Measurements from ENCODE around the gene KLHL10. TPM values are rescaled to one million over a fixed set of nuclear protein-coding genes. Genes with fewer than 3 reads are reported as not detected.

Gene KLHL10
- total RNA-seq (under 1 TPM; 0.11 to 0.30 TPM), polyA plus RNA-seq (ENCODE audit: insufficient read length in 2 of 2) (under 1 TPM in 1 of 2 donors, not detected in 1; 0.63 TPM)
- long read RNA-seq, donor 1, partial matches to known transcripts: 8 of 19 reads
- long read RNA-seq, donor 1, other reads (novel, unspliced or antisense): 11 of 19 reads
- long read RNA-seq, donor 2: 0 reads
- long read RNA-seq, donor 3: 0 reads
- long read RNA-seq, donor 4: 0 reads

DNA sequence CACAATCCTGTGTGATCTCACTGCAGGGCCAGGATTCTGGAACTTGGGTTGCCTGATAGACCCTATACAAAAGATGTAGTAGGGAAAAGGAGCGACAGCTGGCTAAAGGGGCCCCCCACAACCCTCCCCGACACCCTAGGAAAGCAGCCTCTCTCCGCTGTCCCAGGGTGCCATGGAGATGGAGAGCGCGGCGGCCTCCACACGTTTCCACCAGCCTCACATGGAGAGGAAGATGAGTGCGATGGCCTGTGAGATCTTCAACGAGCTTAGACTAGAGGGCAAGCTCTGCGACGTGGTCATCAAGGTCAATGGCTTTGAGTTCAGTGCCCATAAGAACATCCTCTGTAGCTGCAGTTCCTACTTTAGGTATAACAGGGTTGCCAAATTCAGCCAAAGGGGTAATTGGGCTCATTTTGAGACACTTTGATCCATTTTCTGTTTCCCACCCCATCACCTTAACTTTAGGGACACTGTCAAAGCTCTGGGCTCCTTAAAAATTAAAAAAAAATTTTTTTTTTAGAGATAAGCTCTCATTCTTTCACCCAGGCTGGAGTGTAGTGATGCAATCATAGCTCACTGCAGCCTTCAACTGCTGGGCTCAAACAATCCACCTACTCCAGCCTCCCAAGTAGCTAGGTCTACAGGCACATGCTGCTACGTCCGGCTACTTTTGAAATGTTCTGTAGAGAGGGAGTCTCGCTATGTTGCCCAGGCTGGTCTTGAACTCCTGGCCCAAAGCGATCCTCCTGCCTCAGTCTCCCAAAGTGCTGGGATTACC lies at the start of gene KLHL10:
TSS of gene KLHL10 (plus strand) at position 65 of the 778 bp plus-strand sequence. CDS start at position 173, 108 bp downstream.
- DNase-seq (ENCODE audit: low read depth in 4 of 6, low spot score in 6 of 6): no peak
- WGBS (ENCODE audit: insufficient coverage): 92% methylated on average over 9 of the region's 15 CpGs
- Histone ChIP-seq H3K4me1 (ENCODE audit: control insufficient read depth, insufficient read depth, low read length) (peaks cover 12% of the 10 kb centered on the region), H3K27ac (ENCODE audit: low read depth, low read length) (no peak within 1 kb of the TSS), H3K27me3 (ENCODE audit: control insufficient read depth, insufficient read depth, low read length) (no peaks in the 10 kb centered on the region), H3K4me3 (ENCODE audit: low read depth, low read length) (no peak within 1 kb of the TSS), H3K9me3 (ENCODE audit: control insufficient read depth, insufficient read depth, low read length) (no peaks in the 10 kb centered on the region), H3K36me3 (ENCODE audit: control insufficient read depth, insufficient read depth, low read length) (peaks cover 3% of the 10 kb centered on the region)

DNA sequence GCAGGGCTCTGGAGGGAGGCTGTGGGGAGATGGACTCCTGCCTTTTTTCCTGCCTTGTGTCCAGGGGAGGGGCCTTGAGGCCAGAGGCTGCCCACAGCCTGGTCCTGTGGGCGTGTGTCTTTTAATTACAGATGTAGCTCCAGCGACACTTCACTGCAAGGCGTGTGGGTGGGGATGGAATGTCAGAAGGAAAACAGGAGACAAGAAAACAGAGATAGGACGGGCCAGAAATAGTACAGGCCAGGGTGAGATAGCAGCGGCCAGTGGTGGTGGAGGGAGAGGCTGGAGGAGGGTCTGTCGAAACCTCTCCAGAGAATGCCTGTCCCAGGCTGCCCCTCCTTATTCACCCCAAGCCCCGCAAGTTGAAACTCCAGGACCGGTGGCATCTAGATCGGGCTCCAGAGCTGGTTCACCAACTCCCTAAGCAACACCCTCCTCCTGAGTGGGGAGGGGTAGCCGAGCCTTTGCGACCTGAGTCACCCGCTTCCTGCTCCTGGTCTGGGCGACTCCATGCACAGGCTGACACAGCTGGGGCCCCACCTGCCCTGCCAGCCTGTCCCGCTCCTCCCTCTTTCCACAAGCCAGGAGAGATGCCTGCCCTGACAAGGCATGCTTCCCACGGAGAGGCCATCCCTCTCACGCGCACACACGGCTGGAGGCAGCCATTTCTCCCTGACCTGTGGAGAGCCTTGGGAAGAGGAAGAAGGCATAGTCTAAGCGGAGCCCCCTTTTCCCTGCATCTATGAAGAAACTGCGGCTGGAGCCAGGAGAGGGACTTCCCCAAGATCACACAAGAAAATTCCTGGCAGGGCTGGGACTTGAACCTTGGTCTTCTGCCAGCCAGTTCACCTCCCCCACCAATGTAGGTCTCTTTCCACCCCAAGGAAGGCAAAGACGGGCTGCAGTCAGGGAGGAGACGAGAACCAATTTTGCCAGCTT lies 44.5 kb upstream of the KLHL10 start:
- peaks cover 9% of the 10 kb centered on the region for H3K27me3 ChIP-seq (ENCODE audit: control insufficient read depth, insufficient read depth, low read length)
- peak overlapping the region; percentile 57 for H3K27ac ChIP-seq (ENCODE audit: low read depth, low read length)
- 49% methylated on average over 16 of the region's 22 CpGs for WGBS (ENCODE audit: insufficient coverage)
- H3K4me1 ChIP-seq (ENCODE audit: control insufficient read depth, insufficient read depth, low read length): peaks cover 25% of the 10 kb centered on the region
- no peaks in the 10 kb centered on the region for H3K9me3 ChIP-seq (ENCODE audit: control insufficient read depth, insufficient read depth, low read length)
- H3K36me3 ChIP-seq (ENCODE audit: control insufficient read depth, insufficient read depth, low read length): no peaks in the 10 kb centered on the region
- H3K4me3 ChIP-seq (ENCODE audit: low read depth, low read length): no peak overlapping the region
- DNase-seq (ENCODE audit: low read depth in 4 of 6, low spot score in 6 of 6): no peak

DNA sequence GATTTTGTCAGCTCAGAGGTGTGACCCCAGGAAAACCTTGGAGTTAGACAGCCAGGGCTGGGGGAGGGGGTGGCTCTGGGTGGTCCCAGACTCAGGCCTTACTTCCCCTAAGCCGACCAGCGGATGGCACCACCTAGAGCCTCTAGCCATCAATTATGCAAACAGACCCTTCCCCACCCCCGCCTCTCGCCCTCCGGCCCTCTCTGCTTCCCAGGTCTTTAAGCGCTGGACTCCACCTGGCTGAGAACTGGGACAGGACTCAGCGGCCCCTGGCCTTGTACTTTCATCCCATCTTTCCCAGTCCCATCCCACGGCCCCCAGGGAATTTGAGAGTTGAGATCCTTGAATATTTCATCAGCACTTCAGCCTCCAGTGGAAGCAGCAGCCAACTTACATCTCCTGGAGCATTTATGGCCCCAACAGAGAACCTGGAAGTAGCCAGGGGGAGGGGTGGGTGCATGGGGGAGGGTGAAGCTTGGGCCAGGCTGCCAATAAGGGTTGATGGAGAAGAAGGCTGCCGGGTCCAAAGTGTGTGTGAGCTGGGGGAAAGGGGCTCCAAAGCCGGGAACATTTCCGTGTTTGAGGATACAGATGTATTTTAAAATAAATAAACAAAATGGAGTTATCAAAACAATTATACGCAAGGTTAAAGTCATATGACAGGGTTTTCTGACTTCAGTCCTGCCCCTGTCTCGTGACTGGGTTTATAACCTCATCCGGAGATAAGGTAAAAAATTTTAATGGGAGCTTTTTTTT lies 43.7 kb upstream of the KLHL10 start:
- Histone ChIP-seq H3K4me3 (ENCODE audit: low read depth, low read length) (no peak overlapping the region), H3K36me3 (ENCODE audit: control insufficient read depth, insufficient read depth, low read length) (no peaks in the 10 kb centered on the region), H3K9me3 (ENCODE audit: control insufficient read depth, insufficient read depth, low read length) (no peaks in the 10 kb centered on the region), H3K27me3 (ENCODE audit: control insufficient read depth, insufficient read depth, low read length) (peaks cover 9% of the 10 kb centered on the region), H3K4me1 (ENCODE audit: control insufficient read depth, insufficient read depth, low read length) (peaks cover 25% of the 10 kb centered on the region), H3K27ac (ENCODE audit: low read depth, low read length) (peak overlapping the region; percentile 6)
- 37% methylated on average over 9 of the region's 14 CpGs for WGBS (ENCODE audit: insufficient coverage)
- no peak for DNase-seq (ENCODE audit: low read depth in 4 of 6, low spot score in 6 of 6)

DNA sequence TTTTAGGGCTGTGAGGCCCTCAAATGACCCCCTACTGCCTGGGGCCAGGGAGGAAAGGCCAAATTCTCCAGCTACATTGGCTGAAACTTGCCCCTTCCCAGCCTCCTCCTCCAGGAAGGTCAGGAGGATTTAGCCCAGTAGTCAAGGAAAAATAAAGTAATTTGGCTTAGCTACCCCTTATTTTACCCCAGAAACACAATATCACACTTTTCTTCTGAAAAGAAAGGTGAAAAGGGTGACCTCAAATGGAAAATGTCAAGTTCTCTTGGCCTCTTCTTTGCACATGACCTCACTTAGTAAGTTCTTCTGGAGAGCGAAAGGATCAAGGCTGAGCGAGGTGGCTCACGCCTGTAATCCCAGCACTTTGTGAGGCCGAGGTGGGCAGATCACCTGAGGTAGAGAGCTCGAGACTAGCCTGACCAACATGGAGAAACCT lies 43.1 kb upstream of the KLHL10 start:
- no peak overlapping the region for H3K4me3 ChIP-seq (ENCODE audit: low read depth, low read length)
- H3K9me3 ChIP-seq (ENCODE audit: control insufficient read depth, insufficient read depth, low read length): no peaks in the 10 kb centered on the region
- H3K4me1 ChIP-seq (ENCODE audit: control insufficient read depth, insufficient read depth, low read length): peaks cover 25% of the 10 kb centered on the region
- peaks cover 9% of the 10 kb centered on the region for H3K27me3 ChIP-seq (ENCODE audit: control insufficient read depth, insufficient read depth, low read length)
- DNase-seq (ENCODE audit: low read depth in 4 of 6, low spot score in 6 of 6): no peak
- H3K36me3 ChIP-seq (ENCODE audit: control insufficient read depth, insufficient read depth, low read length): no peaks in the 10 kb centered on the region
- no peak overlapping the region for H3K27ac ChIP-seq (ENCODE audit: low read depth, low read length)
- whole genome bisulfite sequencing (ENCODE audit: insufficient coverage): 87% methylated on average over 4 of the region's 5 CpGs

DNA sequence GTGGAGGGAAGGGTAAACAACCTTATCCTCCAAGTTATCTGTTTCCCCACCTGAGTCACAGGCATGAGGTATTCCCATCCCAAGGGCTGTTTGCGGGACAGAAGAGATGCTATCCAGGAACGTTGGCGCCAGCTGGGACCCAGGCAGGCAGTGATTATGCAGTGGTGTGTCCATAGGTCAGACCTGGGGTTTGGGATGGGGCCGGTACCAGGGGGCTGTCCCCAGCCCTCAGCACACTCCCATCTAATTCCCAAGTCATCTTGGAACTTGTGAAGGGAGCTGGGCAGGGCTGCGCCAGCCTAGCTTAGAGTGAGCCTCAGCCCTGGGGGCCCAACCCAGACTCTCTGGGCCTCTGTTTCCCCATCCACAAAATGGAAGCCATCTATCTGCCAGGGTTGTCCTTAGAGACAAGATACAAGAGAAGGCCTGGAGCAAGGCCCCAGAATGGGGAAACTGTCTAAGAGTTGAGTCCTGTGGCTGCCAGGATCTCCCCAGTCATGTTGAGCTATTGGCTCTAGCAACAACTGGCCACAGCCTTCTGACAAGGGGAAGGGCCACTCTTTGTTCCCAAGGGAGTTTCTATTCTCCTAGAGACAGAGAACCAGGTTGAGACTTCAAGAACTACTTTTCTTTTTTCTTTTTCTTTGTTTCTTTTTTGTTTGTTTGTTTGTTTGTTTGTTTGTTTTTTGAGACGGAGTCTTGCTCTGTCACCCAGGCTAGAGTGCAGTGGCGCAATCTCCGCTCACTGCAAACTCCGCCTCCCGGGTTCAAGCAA lies 41.3 kb upstream of the KLHL10 start:
- Histone ChIP-seq H3K27me3 (ENCODE audit: control insufficient read depth, insufficient read depth, low read length) (peaks cover 9% of the 10 kb centered on the region), H3K9me3 (ENCODE audit: control insufficient read depth, insufficient read depth, low read length) (no peaks in the 10 kb centered on the region), H3K4me1 (ENCODE audit: control insufficient read depth, insufficient read depth, low read length) (peaks cover 26% of the 10 kb centered on the region), H3K36me3 (ENCODE audit: control insufficient read depth, insufficient read depth, low read length) (no peaks in the 10 kb centered on the region), H3K27ac (ENCODE audit: low read depth, low read length) (no peak overlapping the region), H3K4me3 (ENCODE audit: low read depth, low read length) (no peak overlapping the region)
- no peak for DNase-seq (ENCODE audit: low read depth in 4 of 6, low spot score in 6 of 6)
- WGBS (ENCODE audit: insufficient coverage): 83% methylated on average over 2 of the region's 10 CpGs

DNA sequence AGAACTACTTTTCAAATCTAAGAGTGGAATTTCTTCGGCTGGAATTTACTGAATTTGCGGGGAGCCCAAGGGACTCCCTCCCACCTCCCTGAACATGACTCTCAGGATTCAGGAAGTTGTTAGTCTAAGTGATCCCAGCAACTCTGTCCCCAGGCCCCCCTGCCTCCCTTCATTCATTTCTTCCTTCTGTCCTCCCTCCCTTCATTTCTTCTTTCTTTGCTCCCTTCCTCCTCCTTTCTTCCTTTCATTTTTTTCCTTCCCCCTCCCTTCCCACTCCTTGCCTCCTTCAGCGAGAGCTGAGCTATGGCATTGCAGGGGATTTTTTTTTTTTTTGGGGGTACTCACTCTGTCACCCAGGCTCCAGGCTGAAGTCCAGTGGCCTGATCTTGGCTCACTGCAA lies 40.2 kb upstream of the KLHL10 start:
- Histone ChIP-seq H3K27me3 (ENCODE audit: control insufficient read depth, insufficient read depth, low read length) (peaks cover 9% of the 10 kb centered on the region), H3K4me1 (ENCODE audit: control insufficient read depth, insufficient read depth, low read length) (peaks cover 30% of the 10 kb centered on the region), H3K9me3 (ENCODE audit: control insufficient read depth, insufficient read depth, low read length) (no peaks in the 10 kb centered on the region), H3K36me3 (ENCODE audit: control insufficient read depth, insufficient read depth, low read length) (peaks cover 5% of the 10 kb centered on the region), H3K27ac (ENCODE audit: low read depth, low read length) (no peak overlapping the region), H3K4me3 (ENCODE audit: low read depth, low read length) (no peak overlapping the region)
- no peak for DNase-seq (ENCODE audit: low read depth in 4 of 6, low spot score in 6 of 6)
- WGBS (ENCODE audit: insufficient coverage): no CpG with 5 or more reads among the region's 3 CpGs

DNA sequence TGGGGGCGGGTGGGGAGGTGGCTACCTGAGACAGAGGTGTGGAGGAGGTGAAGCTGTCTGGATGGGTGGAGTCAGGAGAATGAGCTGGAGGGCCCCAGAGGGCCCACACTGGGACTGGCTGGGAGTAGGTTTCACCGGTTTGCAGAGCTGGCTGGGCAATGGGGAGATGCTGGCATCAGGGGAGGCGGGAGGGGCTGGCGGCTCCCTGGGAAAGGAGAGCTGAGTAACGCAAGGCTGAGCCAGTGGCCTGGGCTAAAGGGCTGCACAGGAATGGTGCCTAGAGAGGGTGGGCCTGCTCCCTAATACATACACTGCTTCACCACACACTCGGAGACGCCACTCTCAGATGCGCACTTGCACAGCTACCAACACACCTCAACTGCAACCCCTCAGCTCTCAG lies 38.3 kb upstream of the KLHL10 start:
- no peak for DNase-seq (ENCODE audit: low read depth in 4 of 6, low spot score in 6 of 6)
- Histone ChIP-seq H3K4me1 (ENCODE audit: control insufficient read depth, insufficient read depth, low read length) (peaks cover 14% of the 10 kb centered on the region), H3K36me3 (ENCODE audit: control insufficient read depth, insufficient read depth, low read length) (peaks cover 16% of the 10 kb centered on the region), H3K27me3 (ENCODE audit: control insufficient read depth, insufficient read depth, low read length) (peaks cover 2% of the 10 kb centered on the region), H3K9me3 (ENCODE audit: control insufficient read depth, insufficient read depth, low read length) (no peaks in the 10 kb centered on the region), H3K4me3 (ENCODE audit: low read depth, low read length) (no peak overlapping the region), H3K27ac (ENCODE audit: low read depth, low read length) (no peak overlapping the region)
- WGBS (ENCODE audit: insufficient coverage): 87% methylated on average over 6 of the region's 8 CpGs

DNA sequence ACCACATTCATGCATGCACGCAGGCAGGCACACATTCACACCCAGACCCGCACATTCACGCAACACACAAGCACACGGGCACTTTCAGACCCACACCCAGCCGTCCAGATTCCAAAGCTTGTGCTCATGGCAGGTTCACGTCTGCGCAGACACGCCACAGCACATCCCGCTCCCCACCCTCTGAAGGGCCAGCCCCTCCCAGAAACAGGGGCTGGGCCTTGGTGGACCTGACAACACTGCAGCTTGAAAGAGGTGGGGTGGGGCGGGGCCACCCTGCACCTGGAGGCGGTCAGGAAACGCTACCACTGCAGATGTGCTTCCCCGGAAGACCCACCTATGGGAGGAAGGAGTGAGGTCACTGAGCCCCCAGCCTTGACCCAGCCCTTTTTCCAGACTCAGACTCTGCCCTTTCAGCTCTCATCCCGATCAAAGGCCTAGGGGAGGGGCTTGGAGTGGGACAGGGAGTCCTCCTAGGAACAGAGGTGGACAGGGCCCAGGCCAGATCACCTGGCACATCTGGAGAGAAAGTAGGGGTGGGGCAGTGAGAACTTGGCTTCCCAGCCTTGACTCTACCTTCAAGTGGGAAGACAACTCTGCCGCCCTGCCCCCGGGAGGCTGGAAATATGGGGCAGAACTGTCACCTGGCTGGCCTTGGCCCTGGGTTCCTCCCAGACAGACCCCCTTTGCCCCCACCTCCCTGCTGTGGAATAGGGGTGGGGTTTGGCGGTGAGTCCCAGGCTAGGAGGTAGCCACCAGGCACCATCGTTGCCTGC lies 36.8 kb upstream of the KLHL10 start:
- H3K9me3 ChIP-seq (ENCODE audit: control insufficient read depth, insufficient read depth, low read length): no peaks in the 10 kb centered on the region
- no peak overlapping the region for H3K4me3 ChIP-seq (ENCODE audit: low read depth, low read length)
- peaks cover 14% of the 10 kb centered on the region for H3K4me1 ChIP-seq (ENCODE audit: control insufficient read depth, insufficient read depth, low read length)
- H3K27ac ChIP-seq (ENCODE audit: low read depth, low read length): peak overlapping the region; percentile 29
- H3K27me3 ChIP-seq (ENCODE audit: control insufficient read depth, insufficient read depth, low read length): no peaks in the 10 kb centered on the region
- peaks cover 16% of the 10 kb centered on the region for H3K36me3 ChIP-seq (ENCODE audit: control insufficient read depth, insufficient read depth, low read length)
- DNase-seq (ENCODE audit: low read depth in 4 of 6, low spot score in 6 of 6): no peak
- WGBS (ENCODE audit: insufficient coverage): 66% methylated on average over 8 of the region's 18 CpGs
